HG03025 (cell line): ENCODE results near the gene PYCARD.
"Not testable (repeated sequence)": the region's sequence is repeated elsewhere in the genome, so short reads cannot be mapped to it uniquely, and the experiment has no call there.

Experiments
- ATAC-seq: cut with Tn5 transposase; IDR thresholded peaks from one replicate; pipeline ENCODE4 v1.9.1; 2021; ENCODE audit warnings: mild to moderate bottlenecking, moderate library complexity; ENCODE audit not compliant: unreplicated experiment, low FRiP score

Gene PYCARD

GRCh38 chr16:31215287-31216162 is 13.0 kb upstream of the PYCARD start:
- ATAC-seq: no peak

GRCh38 chr16:31214708-31215286 is 12.2 kb upstream of the PYCARD start:
- ATAC-seq: no peak

GRCh38 chr16:31213877-31214707 is 11.5 kb upstream of the PYCARD start, which contains the start of gene TRIM72:
Gene TRIM72 (plus strand): TSS chr16:31214119. CDS start chr16:31214739, 620 bp downstream.
- ATAC-seq: no peak

- ATAC-seq: no peak
These were observed 10.8 kb upstream of the PYCARD start for GRCh38 chr16:31213342-31213741.

GRCh38 chr16:31206776-31207175 is 4.2 kb upstream of the PYCARD start:
- ATAC-seq: no peak

GRCh38 chr16:31204871-31205666 is 2.5 kb upstream of the PYCARD start:
- no peak for ATAC-seq

- peak; percentile 43 for ATAC-seq
These were observed 762 bp downstream of the PYCARD start for GRCh38 chr16:31201582-31202413.

- ATAC-seq: no peak
These were observed 1.6 kb downstream of the PYCARD start for GRCh38 chr16:31200821-31201568.

DNA sequence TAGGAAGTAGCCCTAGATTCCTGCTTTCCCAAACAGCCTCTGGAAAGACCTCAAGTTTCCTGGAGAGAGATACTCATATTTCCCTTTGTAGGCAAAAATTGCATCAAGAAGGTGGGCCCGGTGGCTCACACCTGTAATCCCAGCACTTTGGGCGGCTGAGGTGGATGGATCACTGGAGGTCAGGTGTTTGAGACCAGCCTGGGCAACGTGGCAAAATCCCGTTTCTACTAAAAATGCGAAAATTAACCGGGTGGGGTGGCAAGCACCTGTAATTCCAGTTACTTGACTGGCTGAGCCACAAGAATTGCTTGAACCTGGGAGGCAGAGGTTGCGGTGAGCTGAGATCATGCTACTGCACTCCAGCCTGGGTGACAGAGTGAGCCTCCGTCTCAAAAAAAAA is 2.4 kb downstream of the PYCARD start:
- not testable (repeated sequence) for ATAC-seq

- ATAC-seq: no peak
These were observed 3.0 kb downstream of the PYCARD start for GRCh38 chr16:31199430-31200041.

GRCh38 chr16:31198207-31198882 is 4.2 kb downstream of the PYCARD start:
- no peak for ATAC-seq

- no peak for ATAC-seq
These were observed 6.1 kb downstream of the PYCARD start for GRCh38 chr16:31196324-31197088.

GRCh38 chr16:31195861-31196260 is 6.7 kb downstream of the PYCARD start:
- not testable (repeated sequence) for ATAC-seq

DNA sequence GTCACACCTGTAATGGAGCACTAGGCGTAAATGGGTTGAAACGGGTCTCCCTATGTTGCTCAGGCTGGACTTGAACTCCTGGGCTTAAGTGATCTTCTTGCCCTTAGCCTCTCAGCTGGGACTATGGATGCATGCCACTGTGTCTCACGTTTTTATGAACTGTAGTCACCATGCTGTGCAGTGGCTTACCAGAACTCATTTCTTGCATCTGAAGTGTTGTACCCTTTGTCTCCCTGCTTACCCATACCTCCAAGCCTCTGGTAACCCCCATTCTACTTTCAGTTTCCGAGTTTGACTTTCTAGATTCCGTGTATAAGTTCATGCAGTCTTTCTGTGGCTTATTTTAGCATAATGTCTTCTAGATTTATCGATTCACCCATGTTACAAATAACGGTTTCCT is 7.7 kb downstream of the PYCARD start:
- ATAC-seq: no peak

- no peak for ATAC-seq
These were observed 8.7 kb downstream of the PYCARD start for GRCh38 chr16:31193874-31194273.

GRCh38 chr16:31192856-31193642 is 9.5 kb downstream of the PYCARD start:
- ATAC-seq: no peak
